ENCODE measurements around the gene MARCHF2.
A peak's percentile ranks its signal among the peaks of the same experiment; 100 is the strongest.
"Not testable (repeated sequence)": the region's sequence is repeated elsewhere in the genome, so short reads cannot be mapped to it uniquely, and the experiment has no call there.

Gene MARCHF2

DNA sequence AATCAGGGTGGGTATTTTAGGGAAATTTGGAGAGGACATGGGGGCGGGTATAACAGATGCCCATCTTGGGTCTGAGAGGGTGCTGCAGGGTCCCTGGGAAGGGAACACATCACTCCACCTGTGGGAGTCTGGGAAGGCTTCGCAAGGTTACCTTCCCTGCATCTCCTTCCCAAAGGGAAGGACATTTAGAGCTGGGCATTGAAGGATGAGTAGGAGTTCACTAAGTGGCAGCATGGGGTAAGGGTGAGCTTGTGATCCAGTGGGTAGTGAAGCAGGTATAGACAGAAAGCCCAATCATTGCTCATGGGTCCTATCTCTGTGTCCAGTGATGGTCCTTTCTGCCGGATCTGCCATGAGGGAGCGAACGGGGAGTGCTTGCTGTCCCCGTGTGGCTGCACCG is 13.2 kb downstream of the MARCHF2 start:
- no peak for DNase-seq
- H3K9me3 Mint-ChIP-seq: no peaks in the 10 kb centered on the region

DNA sequence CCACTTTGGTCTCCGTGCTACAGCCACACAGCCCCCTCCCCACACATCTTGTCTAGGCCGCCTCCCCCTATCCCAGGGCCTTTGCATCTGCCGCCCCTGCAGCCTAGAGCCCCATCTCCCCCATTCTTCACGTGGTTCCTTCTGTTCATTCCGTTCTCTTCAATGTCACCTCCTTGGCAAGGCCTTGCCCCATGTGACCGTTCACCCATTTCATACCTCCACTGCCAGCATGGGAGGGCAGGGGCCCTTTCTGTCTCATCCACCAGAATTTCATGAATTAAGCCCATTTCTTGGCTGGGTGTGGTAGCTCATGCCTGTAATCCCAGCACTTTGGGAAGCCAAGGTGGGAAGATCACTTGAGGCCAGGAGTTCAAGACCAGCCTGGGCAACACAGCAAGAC is 15.9 kb downstream of the MARCHF2 start:
- Mint-ChIP-seq H3K27ac (no peak overlapping the region), H3K4me1 (peaks cover 13% of the 10 kb centered on the region), H3K4me3 (no peak overlapping the region), H3K27me3 (ENCODE audit: low read depth, poor library complexity) (no peaks in the 10 kb centered on the region), H3K36me3 (ENCODE audit: low read depth) (peaks cover 8% of the 10 kb centered on the region), H3K9me3 (no peaks in the 10 kb centered on the region)
- no peak for DNase-seq
- TF ChIP-seq, protein P1, sequence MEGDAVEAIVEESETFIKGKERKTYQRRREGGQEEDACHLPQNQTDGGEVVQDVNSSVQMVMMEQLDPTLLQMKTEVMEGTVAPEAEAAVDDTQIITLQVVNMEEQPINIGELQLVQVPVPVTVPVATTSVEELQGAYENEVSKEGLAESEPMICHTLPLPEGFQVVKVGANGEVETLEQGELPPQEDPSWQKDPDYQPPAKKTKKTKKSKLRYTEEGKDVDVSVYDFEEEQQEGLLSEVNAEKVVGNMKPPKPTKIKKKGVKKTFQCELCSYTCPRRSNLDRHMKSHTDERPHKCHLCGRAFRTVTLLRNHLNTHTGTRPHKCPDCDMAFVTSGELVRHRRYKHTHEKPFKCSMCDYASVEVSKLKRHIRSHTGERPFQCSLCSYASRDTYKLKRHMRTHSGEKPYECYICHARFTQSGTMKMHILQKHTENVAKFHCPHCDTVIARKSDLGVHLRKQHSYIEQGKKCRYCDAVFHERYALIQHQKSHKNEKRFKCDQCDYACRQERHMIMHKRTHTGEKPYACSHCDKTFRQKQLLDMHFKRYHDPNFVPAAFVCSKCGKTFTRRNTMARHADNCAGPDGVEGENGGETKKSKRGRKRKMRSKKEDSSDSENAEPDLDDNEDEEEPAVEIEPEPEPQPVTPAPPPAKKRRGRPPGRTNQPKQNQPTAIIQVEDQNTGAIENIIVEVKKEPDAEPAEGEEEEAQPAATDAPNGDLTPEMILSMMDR (IDR thresholded peaks at IDR 0.05): no peak

More for the DNA sequence above, 13.2 kb downstream of the MARCHF2 start:
- H3K36me3 Mint-ChIP-seq (ENCODE audit: low read depth): peaks cover 14% of the 10 kb centered on the region
- H3K27ac Mint-ChIP-seq: peak overlapping the region; percentile 91
- H3K4me1 Mint-ChIP-seq: peaks cover 27% of the 10 kb centered on the region
- no peaks in the 10 kb centered on the region for H3K27me3 Mint-ChIP-seq (ENCODE audit: low read depth, poor library complexity)
- TF ChIP-seq, protein P1 (IDR thresholded peaks at IDR 0.05): no peak
- no peak overlapping the region for H3K4me3 Mint-ChIP-seq

DNA sequence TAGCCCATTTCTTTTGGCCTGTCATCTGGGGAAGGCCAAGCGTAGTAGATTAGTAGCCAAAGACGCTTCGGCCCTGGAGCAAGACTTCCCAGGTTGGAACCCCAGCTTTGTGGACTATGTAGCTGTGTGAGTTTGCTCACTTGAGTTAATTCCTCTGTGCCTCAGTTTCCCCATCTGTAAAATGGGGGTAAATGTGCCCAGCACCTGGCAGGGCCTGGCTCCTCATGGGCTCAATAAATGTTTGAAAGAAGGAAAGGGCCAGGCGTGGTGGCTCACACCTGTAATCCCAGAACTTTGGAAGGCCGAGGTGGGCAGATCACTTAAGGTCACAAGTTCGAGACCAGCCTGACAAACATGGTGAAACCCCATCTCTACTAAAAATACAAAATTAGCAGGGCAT is 16.7 kb downstream of the MARCHF2 start:
- peaks cover 5% of the 10 kb centered on the region for H3K4me1 Mint-ChIP-seq
- no peak for DNase-seq
- TF ChIP-seq, protein P1 (IDR thresholded peaks at IDR 0.05): no peak
- no peak overlapping the region for H3K4me3 Mint-ChIP-seq
- H3K36me3 Mint-ChIP-seq (ENCODE audit: low read depth): peaks cover 8% of the 10 kb centered on the region
- no peaks in the 10 kb centered on the region for H3K9me3 Mint-ChIP-seq
- no peak overlapping the region for H3K27ac Mint-ChIP-seq
- H3K27me3 Mint-ChIP-seq (ENCODE audit: low read depth, poor library complexity): no peaks in the 10 kb centered on the region

DNA sequence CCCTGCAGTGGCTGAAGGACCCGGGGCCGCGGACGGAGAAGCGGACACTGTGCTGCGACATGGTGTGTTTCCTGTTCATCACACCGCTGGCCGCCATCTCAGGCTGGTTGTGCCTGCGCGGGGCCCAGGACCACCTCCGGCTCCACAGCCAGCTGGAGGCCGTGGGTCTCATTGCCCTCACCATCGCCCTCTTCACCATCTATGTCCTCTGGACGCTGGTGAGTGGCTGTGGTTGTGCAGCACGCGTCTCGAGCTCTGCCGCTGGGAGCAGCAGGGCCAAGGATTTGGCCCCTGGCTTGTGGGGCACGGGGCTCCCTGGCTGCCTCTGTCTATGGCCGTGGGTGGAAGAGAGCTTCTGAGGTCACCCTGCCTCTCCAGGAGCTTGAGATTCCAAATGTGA is 17.5 kb downstream of the MARCHF2 start:
- TF ChIP-seq, protein P1 (IDR thresholded peaks at IDR 0.05): no peak

DNA sequence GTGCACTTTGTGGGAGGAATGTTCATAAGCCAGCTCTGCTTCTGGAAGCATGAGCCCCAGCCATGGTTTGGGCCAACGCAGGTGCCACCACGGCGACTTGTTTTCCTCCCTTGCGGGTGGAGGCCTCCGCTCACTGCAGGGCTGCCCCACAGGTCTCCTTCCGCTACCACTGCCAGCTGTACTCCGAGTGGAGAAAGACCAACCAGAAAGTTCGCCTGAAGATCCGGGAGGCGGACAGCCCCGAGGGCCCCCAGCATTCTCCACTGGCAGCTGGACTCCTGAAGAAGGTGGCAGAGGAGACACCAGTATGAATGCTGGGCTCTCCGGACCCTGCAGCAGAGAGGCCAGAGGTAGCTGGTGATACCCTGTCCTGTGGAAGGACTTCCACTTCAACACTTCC is 25.1 kb downstream of the MARCHF2 start:
- no peaks in the 10 kb centered on the region for H3K27me3 Mint-ChIP-seq (ENCODE audit: low read depth, poor library complexity)
- no peak overlapping the region for H3K27ac Mint-ChIP-seq
- peaks cover 14% of the 10 kb centered on the region for H3K36me3 Mint-ChIP-seq (ENCODE audit: low read depth)
- no peak overlapping the region for H3K4me3 Mint-ChIP-seq
- peaks cover 21% of the 10 kb centered on the region for H3K4me1 Mint-ChIP-seq
- no peak for DNase-seq
- H3K9me3 Mint-ChIP-seq: no peaks in the 10 kb centered on the region
- TF ChIP-seq, protein P1 (IDR thresholded peaks at IDR 0.05): no peak

More for the DNA sequence above, 17.5 kb downstream of the MARCHF2 start:
- peak overlapping the region; percentile 95 for H3K27ac Mint-ChIP-seq
- no peak overlapping the region for H3K4me3 Mint-ChIP-seq
- DNase-seq: no peak
- peaks cover 12% of the 10 kb centered on the region for H3K4me1 Mint-ChIP-seq
- H3K9me3 Mint-ChIP-seq: no peaks in the 10 kb centered on the region
- no peaks in the 10 kb centered on the region for H3K27me3 Mint-ChIP-seq (ENCODE audit: low read depth, poor library complexity)
- H3K36me3 Mint-ChIP-seq (ENCODE audit: low read depth): peaks cover 14% of the 10 kb centered on the region

DNA sequence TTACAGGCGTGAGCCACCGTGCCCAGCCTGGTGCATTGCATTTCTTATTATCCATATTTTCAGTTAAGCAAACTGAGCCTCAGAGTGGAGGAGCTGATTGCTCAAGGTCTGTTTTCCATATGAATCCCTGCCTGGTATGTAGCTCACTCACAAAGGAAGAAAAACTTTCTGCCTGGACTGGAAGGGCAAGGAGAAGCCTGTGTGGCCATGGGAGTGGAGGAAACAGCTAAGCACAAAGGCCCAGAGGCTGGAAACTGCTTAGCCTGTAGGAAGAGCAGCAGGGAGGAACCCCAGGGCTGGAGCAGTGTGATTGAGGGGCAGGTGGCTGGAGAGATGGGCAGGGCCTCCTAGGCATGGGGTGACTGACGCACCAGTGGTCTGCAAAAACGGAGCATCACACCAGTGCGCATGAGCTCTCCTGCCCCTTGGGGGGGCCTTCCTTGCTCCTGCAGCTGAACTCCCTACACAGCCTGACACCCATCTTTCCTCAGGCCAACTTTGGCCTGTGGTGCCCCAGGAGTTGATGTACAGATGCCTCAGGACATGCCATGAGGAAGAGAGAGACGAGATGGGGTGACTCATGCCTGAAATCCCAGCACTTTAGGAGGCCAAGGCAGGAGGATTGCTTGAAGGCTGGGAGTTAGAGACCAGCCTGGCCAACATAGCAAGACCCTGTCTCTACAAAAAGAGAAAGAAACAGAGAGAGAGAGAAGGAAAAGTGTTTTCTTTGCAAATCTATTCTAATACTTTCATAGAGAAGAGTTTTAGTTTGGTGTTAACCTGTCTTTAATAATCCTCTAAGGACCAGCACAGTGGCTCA is 28.8 kb downstream of the MARCHF2 start:
- H3K4me3 Mint-ChIP-seq: peak overlapping the region; percentile 47
- no peak for DNase-seq
- peak overlapping the region; percentile 95 for H3K27ac Mint-ChIP-seq

DNA sequence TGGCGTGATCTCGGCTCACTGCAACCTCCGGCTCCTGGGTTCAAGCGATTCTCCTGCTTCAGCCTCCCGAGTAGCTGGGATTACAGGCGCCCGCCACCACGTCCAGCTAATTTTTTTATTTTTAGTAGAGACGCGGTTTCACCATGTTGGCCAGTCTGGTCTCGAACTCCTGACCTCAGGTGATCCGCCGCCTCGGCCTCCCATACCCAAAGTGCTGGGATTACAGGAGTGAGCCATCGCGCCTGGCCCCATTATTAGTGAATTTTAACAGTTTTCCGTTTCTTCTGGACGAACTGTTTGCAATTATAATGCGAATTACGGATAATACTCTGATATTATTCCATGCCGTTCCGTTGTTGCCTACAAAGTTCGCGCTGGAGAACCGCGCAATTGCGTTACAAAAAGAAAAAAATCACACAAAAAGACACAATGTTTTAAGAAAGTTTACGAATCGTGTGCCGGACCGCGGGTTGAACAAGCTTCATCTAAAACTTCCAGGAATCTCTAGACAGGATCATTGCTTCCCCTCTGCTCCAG is 31.1 kb downstream of the MARCHF2 start:
- Mint-ChIP-seq H3K27ac (peak overlapping the region; percentile 100), H3K36me3 (ENCODE audit: low read depth) (peaks cover 23% of the 10 kb centered on the region), H3K4me1 (peaks cover 49% of the 10 kb centered on the region), H3K4me3 (peak overlapping the region; percentile 97)
- DNase-seq; H3K9me3 Mint-ChIP-seq; H3K27me3 Mint-ChIP-seq (ENCODE audit: low read depth, poor library complexity): not testable (repeated sequence)

More for the DNA sequence above, 28.8 kb downstream of the MARCHF2 start:
- TF ChIP-seq, protein P1 (IDR thresholded peaks at IDR 0.05): no peak
- Mint-ChIP-seq H3K9me3 (no peaks in the 10 kb centered on the region), H3K36me3 (ENCODE audit: low read depth) (peaks cover 15% of the 10 kb centered on the region), H3K27me3 (ENCODE audit: low read depth, poor library complexity) (no peaks in the 10 kb centered on the region), H3K4me1 (peaks cover 27% of the 10 kb centered on the region)

Measured in nephron progenitor cell (in vitro differentiated cells).